Parathyroid adenoma (tissue), 2 donors: Measurements from ENCODE around the gene ZNF266.

Experiments used
- H2AFZ ChIP-seq: fragments of 300-600 bp; sonication (generic); one replicate; pipeline ENCODE4 v1.7.0; 2017; ENCODE audit warnings: antibody characterized with exemption, mild to moderate bottlenecking
- H3K27ac ChIP-seq: fragments of 300-600 bp; sonication (generic); one replicate; pipeline ENCODE4 v1.7.0; 2017
- H3K27me3 ChIP-seq: fragments of 300-600 bp; sonication (generic); one replicate; pipeline ENCODE4 v1.7.0; 2017; ENCODE audit warnings: low read length; ENCODE audit not compliant: control insufficient read depth, insufficient read depth
- H3K36me3 ChIP-seq: fragments of 300-600 bp; sonication (generic); one replicate; pipeline ENCODE4 v1.7.0; 2017; ENCODE audit warnings: low read length; ENCODE audit not compliant: control insufficient read depth, insufficient read depth
- H3K4me1 ChIP-seq: fragments of 300-600 bp; sonication (generic); one replicate; pipeline ENCODE4 v1.7.0; 2017; ENCODE audit warnings: control low read depth
- H3K4me2 ChIP-seq: fragments of 300-600 bp; sonication (generic); one replicate; pipeline ENCODE4 v1.7.0; 2017; ENCODE audit warnings: low read length
- H3K4me3 ChIP-seq: fragments of 300-600 bp; sonication (generic); one replicate; pipeline ENCODE4 v1.7.0; 2017; ENCODE audit warnings: low read depth, low read length
- H3K79me2 ChIP-seq: fragments of 300-600 bp; sonication (generic); one replicate; pipeline ENCODE4 v1.7.0; 2017; ENCODE audit warnings: control low read depth
- H3K9ac ChIP-seq: fragments of 300-600 bp; sonication (generic); one replicate; pipeline ENCODE4 v1.7.0; 2017; ENCODE audit warnings: mild to moderate bottlenecking
- H3K9me3 ChIP-seq: fragments of 300-600 bp; sonication (generic); one replicate; pipeline ENCODE4 v1.7.0; 2017; ENCODE audit warnings: low read length; ENCODE audit not compliant: control insufficient read depth
- CTCF ChIP-seq: fragments of 300-600 bp; sonication (generic); IDR thresholded peaks from one replicate; pipeline ENCODE4 v1.7.0; 2017; ENCODE audit warnings: antibody characterized with exemption, mild to moderate bottlenecking
- donor health status: primary hyperparathyroidism.

The ZNF266 gene

GRCh38 chr19:9461938-9462337 lies 26.6 kb upstream of the ZNF266 start:
- H3K4me2 ChIP-seq: no peak overlapping the region
- no peak overlapping the region for H2AFZ ChIP-seq
- no peak overlapping the region for H3K27ac ChIP-seq
- H3K27me3 ChIP-seq: no peaks in the 10 kb centered on the region
- H3K4me3 ChIP-seq: no peak overlapping the region
- TF ChIP-seq CTCF: no peak
- no peaks in the 10 kb centered on the region for H3K4me1 ChIP-seq
- H3K79me2 ChIP-seq: no peaks in the 10 kb centered on the region
- no peaks in the 10 kb centered on the region for H3K36me3 ChIP-seq
- H3K9me3 ChIP-seq: no peaks in the 10 kb centered on the region
- H3K9ac ChIP-seq: no peak overlapping the region

GRCh38 chr19:9456018-9456689 lies 20.8 kb upstream of the ZNF266 start:
- H3K4me2 ChIP-seq: no peak overlapping the region
- no peaks in the 10 kb centered on the region for H3K36me3 ChIP-seq

GRCh38 chr19:9453953-9454352 lies 18.6 kb upstream of the ZNF266 start:
- H3K36me3 ChIP-seq: no peaks in the 10 kb centered on the region
- H3K27ac ChIP-seq: no peak overlapping the region
- no peak for TF ChIP-seq CTCF
- H2AFZ ChIP-seq: no peak overlapping the region
- no peaks in the 10 kb centered on the region for H3K9me3 ChIP-seq
- H3K79me2 ChIP-seq: no peaks in the 10 kb centered on the region
- no peak overlapping the region for H3K4me3 ChIP-seq
- no peak overlapping the region for H3K4me2 ChIP-seq
- no peak overlapping the region for H3K9ac ChIP-seq
- no peaks in the 10 kb centered on the region for H3K4me1 ChIP-seq
- no peaks in the 10 kb centered on the region for H3K27me3 ChIP-seq

More at GRCh38 chr19:9456018-9456689, 20.8 kb upstream of the ZNF266 start:
- H3K4me1 ChIP-seq: no peaks in the 10 kb centered on the region
- H3K4me3 ChIP-seq: no peak overlapping the region
- no peak for TF ChIP-seq CTCF
- no peak overlapping the region for H2AFZ ChIP-seq
- H3K27me3 ChIP-seq: no peaks in the 10 kb centered on the region
- no peak overlapping the region for H3K27ac ChIP-seq
- no peak overlapping the region for H3K9ac ChIP-seq
- H3K79me2 ChIP-seq: no peaks in the 10 kb centered on the region
- H3K9me3 ChIP-seq: no peaks in the 10 kb centered on the region

- Histone ChIP-seq H3K9me3 (peaks cover 4% of the 10 kb centered on the region), H2AFZ (no peak overlapping the region), H3K27ac (no peak overlapping the region), H3K9ac (no peak overlapping the region), H3K4me2 (no peak overlapping the region), H3K27me3 (no peaks in the 10 kb centered on the region), H3K36me3 (no peaks in the 10 kb centered on the region), H3K79me2 (no peaks in the 10 kb centered on the region), H3K4me3 (no peak overlapping the region), H3K4me1 (no peaks in the 10 kb centered on the region)
- no peak for TF ChIP-seq CTCF
Observed at GRCh38 chr19:9445037-9445436, 9.7 kb upstream of the ZNF266 start.

GRCh38 chr19:9436358-9436757 lies 985 bp upstream of the ZNF266 start:
- Histone ChIP-seq H3K4me1 (peaks cover 5% of the 10 kb centered on the region), H3K4me2 (peak overlapping the region; percentile 74), H3K9ac (no peak overlapping the region), H3K36me3 (no peaks in the 10 kb centered on the region), H3K27ac (no peak overlapping the region), H3K9me3 (no peaks in the 10 kb centered on the region), H3K4me3 (peak overlapping the region; percentile 91), H3K79me2 (peaks cover 17% of the 10 kb centered on the region), H3K27me3 (no peaks in the 10 kb centered on the region), H2AFZ (peak overlapping the region; percentile 96)
- TF ChIP-seq CTCF: no peak
